PC-3 (cell line): ENCODE results near the gene NET1.

ENCODE experiments used
- CTCF ChIP-seq: fragments of 300-600 bp; sonication (generic); conservative IDR thresholded peaks from 2 replicates; pipeline ENCODE4 v1.5.1; 2017; ENCODE audit warnings: antibody characterized with exemption, low read depth, mild to moderate bottlenecking, low read length
- EZH2phosphoT487 ChIP-seq: fragments of 300-600 bp; sonication (generic); IDR thresholded peaks from 2 replicates; pipeline ENCODE4 v1.6.1; 2018; ENCODE audit warnings: mild to moderate bottlenecking, antibody characterized with exemption, low read length, borderline replicate concordance

DNA sequence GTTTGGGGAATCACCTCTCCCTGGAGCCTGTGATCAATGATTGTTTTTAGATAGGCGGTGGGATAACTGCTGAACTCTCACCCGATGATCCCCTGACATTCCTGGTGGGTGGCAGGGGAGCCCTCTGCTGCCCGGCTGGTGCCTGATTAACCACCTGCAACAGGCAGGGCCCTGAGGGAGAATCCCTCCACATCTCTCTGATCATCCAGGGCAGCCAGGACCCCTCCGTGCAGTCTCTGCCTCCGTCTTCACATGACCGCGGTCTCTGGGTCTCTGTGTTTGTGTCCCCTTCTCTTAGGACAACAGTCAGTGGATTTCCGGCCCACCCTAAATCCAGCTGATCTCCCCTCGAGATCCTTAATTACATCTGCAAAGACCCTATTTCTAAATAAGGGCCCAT, 69.7 kb downstream of the NET1 start:
- TF ChIP-seq CTCF (no peak), EZH2phosphoT487 (no peak)
